ENCODE measurements around the gene C11orf21. TPM values are rescaled to one million over a fixed set of nuclear protein-coding genes. Genes with fewer than 3 reads are reported as not detected.

Gene C11orf21
- total and polyA plus RNA-seq, 9 donors = 0.12 to 0.75 (median 0.35) TPM; not detected in 2

DNA sequence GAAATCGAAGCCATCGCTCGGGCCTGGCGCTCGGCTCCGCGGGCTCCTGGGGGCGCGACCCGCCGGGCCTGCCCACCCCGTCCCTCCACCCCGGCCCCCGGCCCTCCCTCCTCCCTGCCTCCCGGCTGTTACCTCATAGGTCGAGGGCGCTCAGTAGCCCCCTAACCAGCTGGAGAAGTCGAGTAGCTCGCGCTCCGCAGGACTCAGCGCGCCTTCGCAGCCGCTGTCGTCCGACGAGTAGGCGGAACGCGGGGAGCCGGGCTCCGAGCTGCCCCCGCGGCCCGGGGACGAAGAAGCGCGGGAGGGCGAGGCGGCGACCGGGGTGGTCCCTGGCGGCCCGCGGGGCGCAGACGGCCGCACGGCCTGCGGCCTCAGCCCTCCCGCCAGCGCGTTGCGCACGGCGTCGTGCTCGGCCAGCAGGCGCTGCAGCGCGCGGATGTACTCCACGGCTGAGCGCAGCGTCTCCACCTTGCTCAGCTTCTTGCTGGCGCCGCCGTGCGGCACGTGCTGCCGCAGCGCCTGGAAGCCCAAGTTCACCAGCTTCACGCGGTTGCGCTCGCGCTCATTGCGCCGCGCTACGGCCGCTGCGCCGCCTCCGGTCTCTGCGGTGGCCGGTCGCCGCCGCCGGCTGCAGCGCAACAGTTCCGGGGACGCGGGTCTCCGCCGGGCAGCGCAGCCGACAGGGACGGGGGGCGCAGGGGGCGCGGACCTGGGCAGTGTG is 32.0 kb downstream of the C11orf21 start:
- no peaks in the 10 kb centered on the region for H3K9me3 ChIP-seq
- peaks cover 5% of the 10 kb centered on the region for H3K4me1 ChIP-seq (ENCODE audit: insufficient read depth)
- WGBS, 3 donors = 1 to 2% (median 1%) methylated on average over 36 to 104 of the region's 104 CpGs
- peaks cover 4% of the 10 kb centered on the region for H3K27me3 ChIP-seq
- no peak for TF ChIP-seq EP300 (IDR thresholded peaks at IDR 0.05)
- no peak for TF ChIP-seq POLR2A (IDR thresholded peaks at IDR 0.05)
- TF ChIP-seq CTCF (IDR thresholded peaks at IDR 0.05) = no peak
- intact Hi-C loops (cut with DNase I) = no loop called here
- DNase-seq = peak in 3 of 5 donors; percentile 18 to 48 (median 25)
- peak overlapping the region; percentile 40 for H3K4me3 ChIP-seq
- H3K27ac ChIP-seq = no peak overlapping the region
- H3K36me3 ChIP-seq = no peaks in the 10 kb centered on the region

DNA sequence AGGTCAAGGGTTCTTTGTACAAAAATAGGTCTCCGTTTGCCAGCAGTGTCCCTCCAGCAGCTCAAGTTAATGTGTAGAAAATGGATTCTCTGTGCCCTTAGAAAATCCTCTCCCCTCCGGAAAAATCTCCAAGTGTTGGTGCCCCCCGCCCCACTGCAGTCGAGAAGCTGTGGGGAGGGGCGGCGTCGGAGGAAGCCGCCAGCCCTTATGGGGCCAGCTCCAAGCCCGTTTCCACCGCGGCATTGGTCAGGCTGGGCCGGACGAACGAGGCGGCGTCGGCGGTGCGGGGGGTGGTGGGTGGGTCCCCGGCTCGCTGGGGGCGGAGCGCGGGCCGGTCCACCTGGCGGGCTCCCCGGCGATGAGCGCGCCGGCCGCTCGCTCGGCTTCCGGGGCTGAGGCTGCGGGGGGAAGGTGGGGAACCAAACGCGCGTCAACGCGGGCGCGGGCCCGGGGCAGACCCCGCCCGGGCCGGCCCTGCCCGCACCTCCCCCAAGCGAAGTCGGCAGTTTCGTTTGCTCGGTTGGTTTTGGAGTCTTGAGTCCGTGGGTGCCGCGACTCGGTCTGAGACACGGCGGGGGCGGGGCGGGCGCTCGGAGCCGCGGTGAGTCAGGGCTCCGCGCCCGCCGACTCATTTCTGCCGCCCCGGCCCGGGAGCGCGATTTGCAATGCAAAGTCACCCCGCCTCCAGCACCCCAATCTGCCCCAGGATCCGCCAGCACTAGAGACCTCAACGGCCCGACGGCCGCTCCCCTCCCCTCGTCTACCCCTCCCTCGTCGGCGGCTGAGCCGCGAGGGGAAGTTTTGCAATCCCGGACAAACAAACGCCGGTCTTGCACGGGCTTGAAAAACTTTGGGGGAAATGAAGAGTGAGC is 32.8 kb downstream of the C11orf21 start:
- no peak overlapping the region for H3K27ac ChIP-seq
- intact Hi-C loops (cut with DNase I) = no loop called here
- H3K9me3 ChIP-seq = no peaks in the 10 kb centered on the region
- TF ChIP-seq POLR2A (IDR thresholded peaks at IDR 0.05) = no peak
- no peak for TF ChIP-seq CTCF (IDR thresholded peaks at IDR 0.05)
- TF ChIP-seq EP300 (IDR thresholded peaks at IDR 0.05) = no peak
- peaks cover 4% of the 10 kb centered on the region for H3K27me3 ChIP-seq
- H3K4me1 ChIP-seq (ENCODE audit: insufficient read depth) = peaks cover 5% of the 10 kb centered on the region
- WGBS, 3 donors = 1% methylated on average over 57 to 89 of the region's 89 CpGs
- H3K36me3 ChIP-seq = no peaks in the 10 kb centered on the region
- H3K4me3 ChIP-seq = peak overlapping the region; percentile 40
- peak in 3 of 5 donors; percentile 23 to 36 (median 26) for DNase-seq

DNA sequence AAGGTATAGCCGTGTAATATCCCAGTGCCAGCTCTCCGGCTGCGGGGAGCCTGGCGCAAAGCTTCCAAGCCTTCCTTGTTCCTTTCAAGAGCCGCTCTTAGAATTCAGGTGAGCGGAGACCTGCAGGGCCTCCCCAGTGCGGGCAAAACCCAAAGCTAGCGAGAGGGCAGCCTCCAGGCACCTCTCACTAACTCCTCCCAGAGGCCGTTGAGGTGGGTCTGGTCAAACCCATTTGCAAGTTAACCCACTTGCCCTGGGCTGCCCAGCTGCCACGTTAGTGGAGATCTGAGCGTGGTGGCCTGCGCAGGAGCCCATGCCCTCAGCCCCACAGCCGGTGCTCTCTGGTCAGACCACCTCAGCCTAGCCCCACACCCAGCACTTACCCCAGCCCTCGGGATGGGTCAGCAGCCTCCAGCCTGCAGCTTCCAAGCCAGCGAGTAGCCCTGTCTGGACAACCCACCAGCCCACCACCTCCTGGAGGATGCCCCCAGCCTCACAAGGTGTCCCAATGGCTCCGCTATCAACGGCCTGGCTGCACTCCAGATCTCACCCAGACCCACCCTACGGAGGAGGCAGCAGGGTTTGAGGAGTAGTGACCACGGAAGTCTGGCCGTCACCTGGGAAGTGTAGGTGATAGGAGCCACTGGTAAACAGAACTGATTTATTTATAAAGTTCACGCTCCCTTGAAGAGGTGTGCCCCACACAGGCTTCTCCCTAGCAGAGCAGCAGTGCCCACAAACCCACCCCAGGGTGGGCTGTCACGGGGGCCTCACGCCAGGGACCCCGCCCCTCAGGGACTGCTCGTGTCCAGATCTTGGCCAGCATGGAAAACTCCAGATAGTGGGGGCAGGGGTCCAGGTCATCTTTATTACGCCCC is 33.6 kb downstream of the C11orf21 start:
- TF ChIP-seq POLR2A (IDR thresholded peaks at IDR 0.05) = no peak
- TF ChIP-seq CTCF (IDR thresholded peaks at IDR 0.05) = no peak
- no peak for TF ChIP-seq EP300 (IDR thresholded peaks at IDR 0.05)
- peaks cover 4% of the 10 kb centered on the region for H3K27me3 ChIP-seq
- H3K4me1 ChIP-seq (ENCODE audit: insufficient read depth) = peaks cover 5% of the 10 kb centered on the region
- H3K27ac ChIP-seq = no peak overlapping the region
- intact Hi-C loops (cut with DNase I) = no loop called here
- 66 to 72% (median 68%) methylated on average over 26 of the region's 26 CpGs for WGBS, 3 donors
- no peak overlapping the region for H3K4me3 ChIP-seq
- no peaks in the 10 kb centered on the region for H3K36me3 ChIP-seq
- peak in 3 of 5 donors; percentile 17 to 33 (median 22) for DNase-seq
- H3K9me3 ChIP-seq = no peaks in the 10 kb centered on the region

DNA sequence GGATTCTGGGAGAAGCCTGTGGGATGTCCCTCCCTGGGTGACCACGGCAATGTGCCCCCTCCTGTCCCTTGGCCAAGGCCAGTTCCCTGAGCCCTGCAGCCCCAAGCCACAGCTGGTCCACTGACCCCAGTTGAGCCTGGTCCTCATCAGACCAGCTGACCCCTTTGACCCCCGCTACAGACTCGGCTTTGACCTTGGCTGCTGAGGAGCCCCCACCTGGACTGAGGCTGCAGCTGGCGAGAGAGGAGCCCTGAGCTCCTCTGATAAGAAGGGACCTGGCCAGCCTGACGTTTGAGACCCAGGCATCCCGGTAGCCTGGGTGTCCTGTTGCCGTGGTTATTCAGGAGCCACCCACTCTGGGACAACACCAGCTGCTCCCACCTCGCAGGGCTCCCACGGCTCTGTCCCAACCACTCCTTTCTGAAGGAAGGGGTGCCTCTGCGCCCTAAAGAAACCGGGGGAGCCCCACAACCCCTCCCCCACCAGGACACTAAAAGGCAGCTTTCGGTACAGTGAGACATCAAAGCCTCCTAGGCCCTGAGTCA is 34.3 kb downstream of the C11orf21 start:
- no peaks in the 10 kb centered on the region for H3K9me3 ChIP-seq
- 67 to 76% (median 76%) methylated on average over 10 to 12 of the region's 12 CpGs for WGBS, 3 donors
- peaks cover 5% of the 10 kb centered on the region for H3K4me1 ChIP-seq (ENCODE audit: insufficient read depth)
- DNase-seq = peak in 3 of 5 donors; percentile 8 to 21 (median 11)
- intact Hi-C loops (cut with DNase I) = no loop called here
- TF ChIP-seq CTCF (IDR thresholded peaks at IDR 0.05) (no peak), POLR2A (IDR thresholded peaks at IDR 0.05) (no peak), EP300 (IDR thresholded peaks at IDR 0.05) (no peak)
- H3K27me3 ChIP-seq = peaks cover 4% of the 10 kb centered on the region
- no peak overlapping the region for H3K27ac ChIP-seq
- H3K4me3 ChIP-seq = no peak overlapping the region
- H3K36me3 ChIP-seq = no peaks in the 10 kb centered on the region

All from ovary (tissue), 9 donors.